PC-9 (cell line): ENCODE data around the gene KLRD1.

ENCODE experiments used
- CTCF ChIP-seq: fragments of 200-600 bp; sonication (generic); conservative IDR thresholded peaks from 2 replicates; pipeline ENCODE4 v1.6.1; 2017; ENCODE audit warnings: mixed run types, antibody characterized with exemption, mild to moderate bottlenecking, moderate library complexity
- EZH2 ChIP-seq: fragments of 200-600 bp; sonication (generic); IDR thresholded peaks from 2 replicates; pipeline ENCODE4 v1.8.0; 2017; ENCODE audit warnings: antibody characterized with exemption, low read depth

GRCh38 chr12:10364815-10365622, 57.3 kb downstream of the KLRD1 start:
- TF ChIP-seq EZH2 (no peak), CTCF (no peak)
